Mesendoderm (in vitro differentiated cells): ENCODE results near the gene ST6GALNAC2.
A peak's percentile ranks its signal among the peaks of the same experiment; 100 is the strongest.
"Not testable (repeated sequence)": the region's sequence is repeated elsewhere in the genome, so short reads cannot be mapped to it uniquely, and the experiment has no call there.

Experiments
- DNase-seq: peaks from one replicate; pipeline ENCODE4 v3.0.0; 2013
- H2AK5ac ChIP-seq: 2 replicates; pipeline ENCODE4 v1.6.1; 2013; ENCODE audit warnings: low read length, inconsistent platforms
- H2BK120ac ChIP-seq: 2 replicates; pipeline ENCODE4 v1.6.1; 2013; ENCODE audit warnings: low read depth, mild to moderate bottlenecking, low read length, moderate library complexity, mixed read lengths
- H2BK15ac ChIP-seq: replicated peaks from 2 replicates; pipeline ENCODE4 v1.6.1; 2013; ENCODE audit warnings: low read depth, mild to moderate bottlenecking, moderate library complexity
- H2BK5ac ChIP-seq: 2 replicates; pipeline ENCODE4 v1.6.1; 2013; ENCODE audit warnings: low read length, inconsistent platforms
- H3K18ac ChIP-seq: 2 replicates; pipeline ENCODE4 v1.6.1; 2013; ENCODE audit warnings: mild to moderate bottlenecking, low read length, mixed read lengths
- H3K23ac ChIP-seq: one replicate; pipeline ENCODE4 v1.6.1; 2013; ENCODE audit warnings: low read length
- H3K27ac ChIP-seq: 2 replicates; pipeline ENCODE4 v1.5.1; 2013; ENCODE audit warnings: low read depth, mild to moderate bottlenecking, inconsistent platforms, low read length, moderate library complexity
- H3K27me3 ChIP-seq: 2 replicates; pipeline ENCODE4 v1.6.1; 2013; ENCODE audit warnings: low read length, control low read depth, mild to moderate bottlenecking, inconsistent platforms; ENCODE audit not compliant: insufficient read depth, poor library complexity
- H3K36me3 ChIP-seq: 2 replicates; pipeline ENCODE4 v1.6.1; 2013; ENCODE audit warnings: low read length, inconsistent platforms; ENCODE audit not compliant: control insufficient read depth, insufficient read depth
- H3K4ac ChIP-seq: one replicate; pipeline ENCODE4 v1.6.1; 2013; ENCODE audit warnings: low read depth, mild to moderate bottlenecking, low read length, moderate library complexity
- H3K4me1 ChIP-seq: 2 replicates; pipeline ENCODE4 v1.6.1; 2013; ENCODE audit warnings: low read depth, low read length, inconsistent platforms; ENCODE audit not compliant: control insufficient read depth
- H3K4me2 ChIP-seq: 2 replicates; pipeline ENCODE4 v1.6.1; 2013; ENCODE audit warnings: low read length
- H3K4me3 ChIP-seq: 2 replicates; pipeline ENCODE4 v1.5.1; 2013; ENCODE audit warnings: mild to moderate bottlenecking, low read length
- H3K56ac ChIP-seq: one replicate; pipeline ENCODE4 v1.6.1; 2013; ENCODE audit warnings: low read length
- H3K79me1 ChIP-seq: 2 replicates; pipeline ENCODE4 v1.6.1; 2013; ENCODE audit warnings: low read length, inconsistent platforms
- H3K79me2 ChIP-seq: 2 replicates; pipeline ENCODE4 v1.6.1; 2013; ENCODE audit warnings: mild to moderate bottlenecking, low read length; ENCODE audit not compliant: control insufficient read depth, insufficient read depth
- H3K9ac ChIP-seq: 2 replicates; pipeline ENCODE4 v1.6.1; 2013; ENCODE audit warnings: low read length, inconsistent platforms
- H4K5ac ChIP-seq: one replicate; pipeline ENCODE4 v1.6.1; 2013; ENCODE audit warnings: low read length
- H4K8ac ChIP-seq: one replicate; pipeline ENCODE4 v1.6.1; 2013; ENCODE audit warnings: low read depth, mild to moderate bottlenecking, control low read depth, low read length, moderate library complexity
- WGBS: extraction: QIAGEN DNeasy Blood & Tissue Kit; methylation state at CpG from one replicate; pipeline ENCODE4 v1.1.7; 2013; ENCODE audit warnings: low lambda C conversion rate, missing lambda C conversion rate; ENCODE audit not compliant: insufficient coverage; ENCODE audit errors: extremely low coverage; 5-methylcytosine and 5-hydroxymethylcytosine counted together

The ST6GALNAC2 gene

DNA sequence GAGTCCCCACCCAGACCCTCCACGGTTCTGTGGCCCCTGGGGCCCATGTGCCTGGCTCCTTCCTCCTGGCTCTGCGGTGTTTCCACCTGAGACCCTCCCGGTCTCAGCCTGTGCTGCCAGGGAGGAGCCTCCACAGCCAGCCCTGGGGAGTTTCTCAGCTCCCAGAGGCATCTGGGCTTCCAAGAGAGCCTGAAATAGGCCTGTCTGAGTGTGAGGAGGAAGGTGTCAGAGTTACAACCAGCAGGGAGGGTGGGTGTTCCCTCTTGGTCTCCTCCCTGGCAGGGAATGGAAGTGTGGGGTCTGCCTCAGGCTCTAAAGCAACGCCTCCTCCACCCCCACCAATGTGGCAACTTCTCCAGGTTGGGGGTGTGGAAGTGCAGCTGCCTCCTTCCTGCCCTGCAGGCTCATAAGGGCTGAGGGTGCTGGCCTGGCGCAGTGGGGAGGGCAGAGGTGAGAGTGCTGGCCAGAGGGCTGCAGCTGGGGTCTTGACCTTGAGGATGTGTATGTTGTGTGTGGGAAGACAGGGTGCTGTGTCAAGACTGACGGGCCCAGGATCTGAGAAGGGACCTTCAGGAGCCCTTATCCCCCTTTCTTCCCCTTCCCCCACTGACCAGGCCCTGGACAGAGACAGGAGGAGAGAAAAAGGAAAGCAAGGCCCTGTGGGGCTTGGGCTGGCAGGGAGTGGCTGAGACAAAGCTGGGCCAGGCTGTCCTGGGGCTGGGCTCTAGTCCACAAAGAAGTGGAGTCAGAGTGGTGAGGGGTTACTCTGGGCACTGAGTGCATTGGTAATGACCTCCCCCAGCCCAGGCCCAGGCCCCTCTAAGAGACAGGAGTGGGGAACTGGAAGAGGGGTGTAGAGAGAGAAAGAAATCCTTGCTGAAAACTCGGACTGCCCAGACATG lies 50.6 kb downstream of the ST6GALNAC2 start:
- WGBS: no CpG with 5 or more reads among the region's 7 CpGs
- Histone ChIP-seq H3K18ac (no peak overlapping the region), H2AK5ac (no peak overlapping the region), H4K5ac (no peak overlapping the region), H4K8ac (no peak overlapping the region), H3K27me3 (peaks cover 1% of the 10 kb centered on the region), H2BK5ac (no peak overlapping the region), H3K9ac (no peak overlapping the region), H2BK120ac (no peak overlapping the region), H3K56ac (peak overlapping the region; percentile 44), H3K27ac (no peak overlapping the region), H3K23ac (no peak overlapping the region), H3K79me2 (no peaks in the 10 kb centered on the region), H3K4ac (no peak overlapping the region), H3K79me1 (no peaks in the 10 kb centered on the region), H3K4me2 (no peak overlapping the region), H3K36me3 (no peaks in the 10 kb centered on the region), H3K4me1 (peaks cover 2% of the 10 kb centered on the region), H3K4me3 (no peak overlapping the region), H2BK15ac (no peak overlapping the region)
- DNase-seq: peak; percentile 51

DNA sequence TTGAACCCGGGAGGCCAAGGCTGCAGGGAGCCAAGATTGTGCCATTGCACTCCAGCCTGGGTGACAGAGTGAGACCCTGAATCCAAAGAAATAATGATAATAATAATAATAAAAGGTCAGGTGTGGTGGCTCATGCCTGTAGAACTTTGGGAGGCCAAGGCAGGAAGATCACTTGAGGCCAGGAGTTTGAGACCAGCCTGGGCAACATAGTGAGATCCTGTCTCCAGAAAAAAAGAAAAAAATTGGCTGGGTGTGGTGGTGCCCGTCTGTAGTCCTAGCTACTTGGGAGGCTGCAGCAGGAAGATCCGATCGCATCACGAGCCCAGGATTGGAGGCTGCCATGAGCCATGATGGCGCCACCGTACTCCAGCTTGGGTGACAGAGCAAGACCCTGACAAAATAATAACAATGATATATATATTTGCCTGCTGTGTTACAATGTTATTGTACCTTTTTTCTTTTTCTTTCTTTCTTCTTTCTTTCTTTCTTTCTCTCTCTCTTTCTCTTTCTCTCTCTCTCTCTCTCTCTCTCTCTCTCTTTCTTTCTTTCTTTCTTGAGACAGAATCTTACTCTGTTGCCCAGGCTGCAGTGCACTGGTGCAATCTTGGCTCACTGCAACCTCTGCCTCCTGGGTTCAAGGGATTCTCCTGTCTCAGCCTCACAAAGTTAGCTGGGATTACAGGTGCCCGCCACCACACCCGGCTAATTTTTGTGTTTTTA lies 51.9 kb downstream of the ST6GALNAC2 start:
- WGBS: no CpG with 5 or more reads among the region's 9 CpGs
- not testable (repeated sequence) for H3K4me3 ChIP-seq, H2BK5ac ChIP-seq, H4K8ac ChIP-seq, H2BK15ac ChIP-seq, H3K9ac ChIP-seq, H3K27ac ChIP-seq, H3K4me2 ChIP-seq, H3K79me2 ChIP-seq, H3K36me3 ChIP-seq, H2AK5ac ChIP-seq, H3K23ac ChIP-seq, H3K4me1 ChIP-seq, H4K5ac ChIP-seq, H3K79me1 ChIP-seq, H3K18ac ChIP-seq, H2BK120ac ChIP-seq, DNase-seq, H3K4ac ChIP-seq, H3K56ac ChIP-seq, H3K27me3 ChIP-seq

DNA sequence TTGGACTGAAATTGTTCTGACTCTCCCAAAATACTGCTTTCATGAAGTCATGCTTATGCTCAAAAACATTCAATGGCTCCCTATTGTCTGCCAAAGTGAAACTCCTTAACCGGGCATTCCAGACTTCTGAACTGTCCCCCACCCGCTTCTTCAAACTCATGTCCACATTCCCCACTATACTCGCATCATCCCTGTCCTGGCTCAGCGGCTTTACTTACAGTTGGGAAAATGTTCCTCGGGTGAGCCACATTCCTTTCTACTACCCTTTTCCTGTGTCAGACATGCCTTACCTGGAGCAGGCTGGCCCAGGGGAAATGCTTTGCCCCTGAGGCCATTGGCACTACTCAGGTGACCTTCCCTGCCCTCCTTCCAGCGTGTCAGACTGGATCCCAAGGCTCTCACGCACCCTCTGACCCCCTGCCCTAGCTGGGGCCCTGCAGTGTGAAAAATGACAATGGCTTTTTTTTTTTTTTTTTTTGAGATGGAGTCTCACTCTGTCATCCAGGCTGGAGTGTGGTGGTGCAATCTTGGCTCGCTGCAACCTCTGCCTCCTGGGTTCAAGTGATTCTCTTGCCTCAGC lies 53.5 kb downstream of the ST6GALNAC2 start:
- no CpG with 5 or more reads among the region's 8 CpGs for WGBS
- no peak overlapping the region for H3K23ac ChIP-seq
- H3K56ac ChIP-seq: no peak overlapping the region
- no peaks in the 10 kb centered on the region for H3K79me2 ChIP-seq
- no peak overlapping the region for H2BK15ac ChIP-seq
- no peak overlapping the region for H3K27ac ChIP-seq
- no peak overlapping the region for H4K8ac ChIP-seq
- peaks cover 1% of the 10 kb centered on the region for H3K27me3 ChIP-seq
- H3K4me1 ChIP-seq: peaks cover 2% of the 10 kb centered on the region
- H3K4me3 ChIP-seq: no peak overlapping the region
- no peak overlapping the region for H3K9ac ChIP-seq
- H2BK5ac ChIP-seq: no peak overlapping the region
- H2AK5ac ChIP-seq: no peak overlapping the region
- H3K4ac ChIP-seq: no peak overlapping the region
- H3K79me1 ChIP-seq: no peaks in the 10 kb centered on the region
- H3K4me2 ChIP-seq: no peak overlapping the region
- H3K18ac ChIP-seq: no peak overlapping the region
- no peaks in the 10 kb centered on the region for H3K36me3 ChIP-seq
- peak; percentile 58 for DNase-seq
- H2BK120ac ChIP-seq: no peak overlapping the region
- no peak overlapping the region for H4K5ac ChIP-seq

DNA sequence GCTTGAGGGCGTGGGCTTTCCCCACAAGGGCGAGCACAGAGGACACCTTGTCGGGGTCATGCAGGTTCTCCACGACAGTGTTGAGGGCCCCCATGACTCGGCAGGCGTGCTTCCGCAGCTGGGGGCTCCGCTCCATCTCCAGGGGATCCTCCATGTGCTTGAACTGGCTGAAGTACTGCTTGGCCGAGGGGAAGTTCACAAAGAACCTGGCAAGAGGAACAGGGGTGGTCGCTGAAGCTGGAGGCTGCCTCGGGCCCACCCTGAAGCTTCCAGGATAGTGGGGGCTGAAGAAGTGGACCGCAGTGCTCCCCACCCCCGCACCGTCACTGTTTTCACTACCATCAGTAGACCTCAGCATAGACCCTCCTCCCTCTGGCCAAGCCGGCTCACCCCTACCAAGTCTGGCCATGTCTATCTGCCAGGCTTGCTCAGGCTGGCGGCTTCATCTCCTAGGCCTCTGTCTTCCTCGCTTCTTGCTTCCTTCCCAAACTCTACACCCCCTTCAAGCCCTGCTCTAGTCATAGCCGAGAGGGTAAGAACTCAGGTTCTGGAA lies 54.1 kb downstream of the ST6GALNAC2 start:
- no peak for DNase-seq
- H3K79me2 ChIP-seq: no peaks in the 10 kb centered on the region
- H3K36me3 ChIP-seq: no peaks in the 10 kb centered on the region
- peaks cover 2% of the 10 kb centered on the region for H3K4me1 ChIP-seq
- no peak overlapping the region for H3K18ac ChIP-seq
- H3K9ac ChIP-seq: no peak overlapping the region
- H4K5ac ChIP-seq: no peak overlapping the region
- no peak overlapping the region for H3K27ac ChIP-seq
- no peak overlapping the region for H2BK120ac ChIP-seq
- H2AK5ac ChIP-seq: no peak overlapping the region
- H3K79me1 ChIP-seq: no peaks in the 10 kb centered on the region
- peak overlapping the region; percentile 22 for H3K56ac ChIP-seq
- no peak overlapping the region for H2BK15ac ChIP-seq
- H4K8ac ChIP-seq: no peak overlapping the region
- no peak overlapping the region for H3K23ac ChIP-seq
- H3K27me3 ChIP-seq: no peaks in the 10 kb centered on the region
- WGBS: no CpG with 5 or more reads among the region's 18 CpGs
- H3K4me2 ChIP-seq: no peak overlapping the region
- H3K4ac ChIP-seq: no peak overlapping the region
- no peak overlapping the region for H2BK5ac ChIP-seq
- no peak overlapping the region for H3K4me3 ChIP-seq

DNA sequence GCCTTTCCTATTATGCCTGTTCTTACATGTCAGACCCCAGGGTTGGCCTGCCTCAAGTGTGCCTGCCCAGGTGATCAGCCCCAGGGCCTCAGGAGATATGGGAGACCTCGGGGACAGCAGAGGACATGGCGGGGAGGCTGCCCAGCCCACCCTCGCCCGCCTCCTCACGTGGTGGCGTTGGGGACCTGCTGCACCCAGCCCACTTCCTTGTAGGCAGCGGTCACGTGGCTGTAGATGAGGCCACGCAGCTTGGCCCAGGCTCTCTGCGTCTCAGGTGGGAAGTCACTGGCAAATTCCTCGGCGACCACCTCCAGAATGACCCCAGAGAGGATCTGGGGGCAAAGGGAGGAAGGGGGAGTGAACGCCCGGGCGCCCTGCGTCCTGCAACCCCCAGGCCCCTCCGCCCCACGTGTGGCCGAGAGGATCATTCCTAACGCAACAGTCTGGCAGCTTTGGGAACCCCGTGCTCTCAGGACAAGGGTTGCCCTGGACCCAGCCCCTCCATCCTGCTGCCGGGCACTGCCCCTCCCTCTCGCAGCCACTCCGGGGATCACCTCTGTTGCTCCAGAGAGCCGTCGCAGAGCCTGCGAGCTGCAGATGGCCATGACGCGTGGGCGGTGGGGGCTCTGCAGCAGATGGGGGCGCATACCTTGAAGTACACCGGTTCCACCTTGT lies 54.7 kb downstream of the ST6GALNAC2 start:
- Histone ChIP-seq H2BK120ac (no peak overlapping the region), H3K79me2 (no peaks in the 10 kb centered on the region), H3K4ac (no peak overlapping the region), H3K18ac (no peak overlapping the region), H3K56ac (peak overlapping the region; percentile 22), H3K79me1 (no peaks in the 10 kb centered on the region), H2BK15ac (no peak overlapping the region), H3K27me3 (no peaks in the 10 kb centered on the region), H2AK5ac (no peak overlapping the region), H3K23ac (no peak overlapping the region), H3K9ac (no peak overlapping the region), H3K4me1 (peaks cover 2% of the 10 kb centered on the region), H3K4me2 (no peak overlapping the region), H4K5ac (no peak overlapping the region), H2BK5ac (no peak overlapping the region), H4K8ac (no peak overlapping the region), H3K27ac (no peak overlapping the region), H3K36me3 (no peaks in the 10 kb centered on the region), H3K4me3 (no peak overlapping the region)
- DNase-seq: no peak
- WGBS: no CpG with 5 or more reads among the region's 32 CpGs
